Measurements from ENCODE around the gene SETD7.

The SETD7 gene

GRCh38 chr4:139567159-139567870 is 11.3 kb upstream of the SETD7 start:
- Histone ChIP-seq H3K27me3 (ENCODE audit: control insufficient read depth, insufficient read depth, low read length) (no peaks in the 10 kb centered on the region), H3K9me3 (replicated peaks; ENCODE audit: low read length) (no peaks in the 10 kb centered on the region), H3K9ac (ENCODE audit: low read depth, low read length) (no peak overlapping the region), H3K4me3 (ENCODE audit: low read length) (no peak overlapping the region), H3K4me1 (ENCODE audit: control insufficient read depth, insufficient read depth, low read length) (peaks cover 4% of the 10 kb centered on the region), H3K36me3 (ENCODE audit: insufficient read depth, low read length) (no peaks in the 10 kb centered on the region), H3K4me2 (ENCODE audit: low read length) (no peak overlapping the region)

- no peak overlapping the region for H3K9ac ChIP-seq (ENCODE audit: low read depth, low read length)
- H3K9me3 ChIP-seq (replicated peaks; ENCODE audit: low read length), result no peaks in the 10 kb centered on the region
- H3K4me2 ChIP-seq (ENCODE audit: low read length), result no peak overlapping the region
- peaks cover 5% of the 10 kb centered on the region for H3K27me3 ChIP-seq (ENCODE audit: control insufficient read depth, insufficient read depth, low read length)
- no peaks in the 10 kb centered on the region for H3K36me3 ChIP-seq (ENCODE audit: insufficient read depth, low read length)
- H3K4me3 ChIP-seq (ENCODE audit: low read length), result no peak overlapping the region
- H3K4me1 ChIP-seq (ENCODE audit: control insufficient read depth, insufficient read depth, low read length), result peaks cover 4% of the 10 kb centered on the region
These were observed 8.5 kb upstream of the SETD7 start for GRCh38 chr4:139564502-139564901.

GRCh38 chr4:139563515-139563914 is 7.5 kb upstream of the SETD7 start:
- Histone ChIP-seq H3K4me3 (ENCODE audit: low read length) (no peak overlapping the region), H3K4me1 (ENCODE audit: control insufficient read depth, insufficient read depth, low read length) (peaks cover 4% of the 10 kb centered on the region), H3K27me3 (ENCODE audit: control insufficient read depth, insufficient read depth, low read length) (peaks cover 15% of the 10 kb centered on the region), H3K4me2 (ENCODE audit: low read length) (no peak overlapping the region), H3K36me3 (ENCODE audit: insufficient read depth, low read length) (no peaks in the 10 kb centered on the region), H3K9ac (ENCODE audit: low read depth, low read length) (no peak overlapping the region), H3K9me3 (replicated peaks; ENCODE audit: low read length) (no peaks in the 10 kb centered on the region)

GRCh38 chr4:139562839-139563238 is 6.8 kb upstream of the SETD7 start:
- Histone ChIP-seq H3K9me3 (replicated peaks; ENCODE audit: low read length) (no peaks in the 10 kb centered on the region), H3K4me2 (ENCODE audit: low read length) (no peak overlapping the region), H3K36me3 (ENCODE audit: insufficient read depth, low read length) (no peaks in the 10 kb centered on the region), H3K4me1 (ENCODE audit: control insufficient read depth, insufficient read depth, low read length) (peaks cover 4% of the 10 kb centered on the region), H3K9ac (ENCODE audit: low read depth, low read length) (no peak overlapping the region), H3K27me3 (ENCODE audit: control insufficient read depth, insufficient read depth, low read length) (peaks cover 21% of the 10 kb centered on the region), H3K4me3 (ENCODE audit: low read length) (no peak overlapping the region)

GRCh38 chr4:139562067-139562684 is 6.2 kb upstream of the SETD7 start:
- Histone ChIP-seq H3K9ac (ENCODE audit: low read depth, low read length) (no peak overlapping the region), H3K4me2 (ENCODE audit: low read length) (no peak overlapping the region), H3K36me3 (ENCODE audit: insufficient read depth, low read length) (no peaks in the 10 kb centered on the region), H3K27me3 (ENCODE audit: control insufficient read depth, insufficient read depth, low read length) (peaks cover 28% of the 10 kb centered on the region), H3K4me3 (ENCODE audit: low read length) (no peak overlapping the region), H3K4me1 (ENCODE audit: control insufficient read depth, insufficient read depth, low read length) (peaks cover 5% of the 10 kb centered on the region), H3K9me3 (replicated peaks; ENCODE audit: low read length) (no peaks in the 10 kb centered on the region)

- H3K9ac ChIP-seq (ENCODE audit: low read depth, low read length), result no peak overlapping the region
- peaks cover 30% of the 10 kb centered on the region for H3K27me3 ChIP-seq (ENCODE audit: control insufficient read depth, insufficient read depth, low read length)
- no peaks in the 10 kb centered on the region for H3K9me3 ChIP-seq (replicated peaks; ENCODE audit: low read length)
These were observed 4.5 kb upstream of the SETD7 start for GRCh38 chr4:139560406-139561104.

GRCh38 chr4:139559687-139560086 is 3.7 kb upstream of the SETD7 start:
- Histone ChIP-seq H3K9ac (ENCODE audit: low read depth, low read length) (no peak overlapping the region), H3K36me3 (ENCODE audit: insufficient read depth, low read length) (no peaks in the 10 kb centered on the region), H3K27me3 (ENCODE audit: control insufficient read depth, insufficient read depth, low read length) (peaks cover 30% of the 10 kb centered on the region), H3K4me2 (ENCODE audit: low read length) (no peak overlapping the region), H3K4me3 (ENCODE audit: low read length) (no peak overlapping the region), H3K4me1 (ENCODE audit: control insufficient read depth, insufficient read depth, low read length) (peaks cover 11% of the 10 kb centered on the region), H3K9me3 (replicated peaks; ENCODE audit: low read length) (no peaks in the 10 kb centered on the region)

More at GRCh38 chr4:139560406-139561104, 4.5 kb upstream of the SETD7 start:
- H3K4me1 ChIP-seq (ENCODE audit: control insufficient read depth, insufficient read depth, low read length), result peaks cover 11% of the 10 kb centered on the region
- H3K36me3 ChIP-seq (ENCODE audit: insufficient read depth, low read length), result no peaks in the 10 kb centered on the region
- H3K4me3 ChIP-seq (ENCODE audit: low read length), result no peak overlapping the region
- no peak overlapping the region for H3K4me2 ChIP-seq (ENCODE audit: low read length)

- peaks cover 16% of the 10 kb centered on the region for H3K4me1 ChIP-seq (ENCODE audit: control insufficient read depth, insufficient read depth, low read length)
- H3K4me2 ChIP-seq (ENCODE audit: low read length), result no peak overlapping the region
- H3K9ac ChIP-seq (ENCODE audit: low read depth, low read length), result no peak overlapping the region
- H3K27me3 ChIP-seq (ENCODE audit: control insufficient read depth, insufficient read depth, low read length), result peaks cover 30% of the 10 kb centered on the region
- H3K4me3 ChIP-seq (ENCODE audit: low read length), result no peak overlapping the region
- H3K36me3 ChIP-seq (ENCODE audit: insufficient read depth, low read length), result no peaks in the 10 kb centered on the region
- H3K9me3 ChIP-seq (replicated peaks; ENCODE audit: low read length), result no peaks in the 10 kb centered on the region
These were observed 3.1 kb upstream of the SETD7 start for GRCh38 chr4:139559089-139559479.

- H3K9me3 ChIP-seq (replicated peaks; ENCODE audit: low read length), result no peaks in the 10 kb centered on the region
- no peak overlapping the region for H3K4me3 ChIP-seq (ENCODE audit: low read length)
- no peaks in the 10 kb centered on the region for H3K36me3 ChIP-seq (ENCODE audit: insufficient read depth, low read length)
- H3K9ac ChIP-seq (ENCODE audit: low read depth, low read length), result no peak overlapping the region
- H3K4me1 ChIP-seq (ENCODE audit: control insufficient read depth, insufficient read depth, low read length), result peaks cover 19% of the 10 kb centered on the region
- H3K27me3 ChIP-seq (ENCODE audit: control insufficient read depth, insufficient read depth, low read length), result peaks cover 30% of the 10 kb centered on the region
- H3K4me2 ChIP-seq (ENCODE audit: low read length), result no peak overlapping the region
These were observed 2.4 kb upstream of the SETD7 start for GRCh38 chr4:139558235-139559088.

- no peaks in the 10 kb centered on the region for H3K36me3 ChIP-seq (ENCODE audit: insufficient read depth, low read length)
- H3K4me2 ChIP-seq (ENCODE audit: low read length), result peak overlapping the region; percentile 96
- H3K9me3 ChIP-seq (replicated peaks; ENCODE audit: low read length), result no peaks in the 10 kb centered on the region
- H3K4me3 ChIP-seq (ENCODE audit: low read length), result peak overlapping the region; percentile 90
- peaks cover 30% of the 10 kb centered on the region for H3K27me3 ChIP-seq (ENCODE audit: control insufficient read depth, insufficient read depth, low read length)
- H3K9ac ChIP-seq (ENCODE audit: low read depth, low read length), result no peak overlapping the region
- H3K4me1 ChIP-seq (ENCODE audit: control insufficient read depth, insufficient read depth, low read length), result peaks cover 27% of the 10 kb centered on the region
These were observed 1.6 kb upstream of the SETD7 start for GRCh38 chr4:139557556-139558110.
